ENCODE data around the gene ARHGAP31.
"Not testable (repeated sequence)": the region's sequence is repeated elsewhere in the genome, so short reads cannot be mapped to it uniquely, and the experiment has no call there.

DNA sequence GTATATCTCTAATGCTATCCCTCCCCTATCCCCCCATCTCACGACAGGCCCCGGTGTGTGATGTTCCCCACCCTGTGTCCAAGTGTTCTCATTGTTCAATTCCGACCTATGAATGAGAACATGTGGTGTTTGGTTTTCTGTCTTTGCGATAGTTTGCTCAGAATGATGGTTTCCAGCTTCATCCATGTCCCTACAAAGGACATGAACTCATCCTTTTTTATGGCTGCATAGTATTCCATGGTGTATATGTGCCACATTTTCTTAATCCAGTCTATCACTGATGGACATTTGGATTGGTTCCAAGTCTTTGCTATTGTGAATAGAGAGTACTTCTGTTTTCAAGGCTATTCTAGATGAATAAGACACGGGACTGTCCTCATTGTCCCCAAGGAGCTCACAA is 61.4 kb downstream of the ARHGAP31 start:
- TF ChIP-seq, protein P1, sequence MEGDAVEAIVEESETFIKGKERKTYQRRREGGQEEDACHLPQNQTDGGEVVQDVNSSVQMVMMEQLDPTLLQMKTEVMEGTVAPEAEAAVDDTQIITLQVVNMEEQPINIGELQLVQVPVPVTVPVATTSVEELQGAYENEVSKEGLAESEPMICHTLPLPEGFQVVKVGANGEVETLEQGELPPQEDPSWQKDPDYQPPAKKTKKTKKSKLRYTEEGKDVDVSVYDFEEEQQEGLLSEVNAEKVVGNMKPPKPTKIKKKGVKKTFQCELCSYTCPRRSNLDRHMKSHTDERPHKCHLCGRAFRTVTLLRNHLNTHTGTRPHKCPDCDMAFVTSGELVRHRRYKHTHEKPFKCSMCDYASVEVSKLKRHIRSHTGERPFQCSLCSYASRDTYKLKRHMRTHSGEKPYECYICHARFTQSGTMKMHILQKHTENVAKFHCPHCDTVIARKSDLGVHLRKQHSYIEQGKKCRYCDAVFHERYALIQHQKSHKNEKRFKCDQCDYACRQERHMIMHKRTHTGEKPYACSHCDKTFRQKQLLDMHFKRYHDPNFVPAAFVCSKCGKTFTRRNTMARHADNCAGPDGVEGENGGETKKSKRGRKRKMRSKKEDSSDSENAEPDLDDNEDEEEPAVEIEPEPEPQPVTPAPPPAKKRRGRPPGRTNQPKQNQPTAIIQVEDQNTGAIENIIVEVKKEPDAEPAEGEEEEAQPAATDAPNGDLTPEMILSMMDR (conservative IDR thresholded peaks at IDR 0.05; ENCODE audit: low read depth, low read length) = not testable (repeated sequence)
- TF ChIP-seq EZH2 (IDR thresholded peaks at IDR 0.05; ENCODE audit: borderline replicate concordance, low read depth, low read length, poor library complexity, severe bottlenecking) = not testable (repeated sequence)
